HG02759 (cell line): ENCODE data around the gene CPXM2.

Experiments used
- ATAC-seq: cut with Tn5 transposase; IDR thresholded peaks from one replicate; pipeline ENCODE4 v1.9.1; 2021; ENCODE audit warnings: mild to moderate bottlenecking, moderate library complexity; ENCODE audit not compliant: unreplicated experiment

Gene CPXM2

DNA sequence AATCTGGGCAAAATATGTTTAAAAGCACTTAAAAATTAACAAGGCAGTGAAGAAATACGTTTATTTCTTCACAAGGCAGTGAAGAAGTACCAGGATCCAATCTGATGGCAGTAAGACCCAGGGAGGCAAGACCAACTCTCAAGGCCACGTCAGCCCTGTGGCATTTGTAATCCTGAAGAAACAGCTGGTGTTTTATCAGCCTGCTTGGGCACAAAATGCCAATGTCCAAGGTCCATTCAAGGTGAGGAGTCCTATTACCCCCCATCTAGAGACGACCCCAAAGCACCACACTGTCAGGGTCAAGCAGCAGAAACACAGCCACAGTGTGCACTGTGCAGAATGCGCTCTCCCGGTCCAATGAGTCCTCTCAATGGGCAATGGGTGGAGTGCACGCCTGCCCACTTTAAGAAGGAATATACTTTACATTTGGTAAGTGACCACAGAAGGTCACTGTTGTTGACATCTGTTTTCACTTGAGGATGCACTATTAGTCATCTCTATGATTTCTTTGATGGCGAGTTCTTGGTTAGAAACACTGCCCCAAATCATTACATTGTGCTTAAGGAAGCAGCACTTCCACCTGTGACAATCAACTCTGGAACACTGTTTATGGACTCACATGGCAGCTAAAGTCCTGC, 12.8 kb downstream of the CPXM2 start:
- no peak for ATAC-seq

DNA sequence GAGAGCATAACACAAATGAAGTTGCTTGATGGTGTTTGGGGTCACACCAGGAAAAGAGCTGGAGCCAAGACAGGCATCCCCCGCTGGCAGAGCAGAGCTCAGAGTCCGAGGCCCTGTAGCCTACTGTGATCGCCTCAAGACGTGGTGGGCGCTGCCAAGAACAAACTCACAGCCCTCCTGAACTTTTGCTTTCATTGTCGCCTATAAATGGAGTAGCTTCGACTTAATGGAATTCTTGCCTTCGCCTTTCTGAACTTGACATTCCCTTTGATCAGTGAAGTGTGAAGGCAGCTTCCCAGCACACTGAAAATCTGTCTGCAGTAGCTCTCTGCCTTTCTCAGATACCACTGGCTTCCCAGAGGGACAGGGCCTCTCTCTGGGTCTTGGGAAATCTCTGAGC, 21.3 kb downstream of the CPXM2 start:
- no peak for ATAC-seq

DNA sequence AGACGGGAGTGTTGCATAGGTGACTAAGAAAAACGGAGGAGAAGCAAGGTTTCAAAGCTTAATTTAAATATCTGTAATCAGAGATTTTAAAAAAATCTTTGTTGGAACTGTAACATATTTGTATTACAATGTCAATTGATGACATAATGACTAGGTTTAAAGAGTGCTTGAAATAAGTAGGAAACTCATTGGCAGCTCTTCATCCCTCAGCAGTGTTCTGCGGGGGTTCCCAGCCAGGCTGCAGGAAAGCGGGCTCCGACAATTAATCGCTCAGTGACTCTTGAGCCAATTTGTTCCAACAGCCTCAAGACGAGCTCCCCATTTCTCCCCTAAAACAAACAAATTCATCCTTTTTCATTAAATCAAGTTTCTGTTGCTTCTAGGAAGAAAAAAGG, 22.6 kb downstream of the CPXM2 start:
- no peak for ATAC-seq

DNA sequence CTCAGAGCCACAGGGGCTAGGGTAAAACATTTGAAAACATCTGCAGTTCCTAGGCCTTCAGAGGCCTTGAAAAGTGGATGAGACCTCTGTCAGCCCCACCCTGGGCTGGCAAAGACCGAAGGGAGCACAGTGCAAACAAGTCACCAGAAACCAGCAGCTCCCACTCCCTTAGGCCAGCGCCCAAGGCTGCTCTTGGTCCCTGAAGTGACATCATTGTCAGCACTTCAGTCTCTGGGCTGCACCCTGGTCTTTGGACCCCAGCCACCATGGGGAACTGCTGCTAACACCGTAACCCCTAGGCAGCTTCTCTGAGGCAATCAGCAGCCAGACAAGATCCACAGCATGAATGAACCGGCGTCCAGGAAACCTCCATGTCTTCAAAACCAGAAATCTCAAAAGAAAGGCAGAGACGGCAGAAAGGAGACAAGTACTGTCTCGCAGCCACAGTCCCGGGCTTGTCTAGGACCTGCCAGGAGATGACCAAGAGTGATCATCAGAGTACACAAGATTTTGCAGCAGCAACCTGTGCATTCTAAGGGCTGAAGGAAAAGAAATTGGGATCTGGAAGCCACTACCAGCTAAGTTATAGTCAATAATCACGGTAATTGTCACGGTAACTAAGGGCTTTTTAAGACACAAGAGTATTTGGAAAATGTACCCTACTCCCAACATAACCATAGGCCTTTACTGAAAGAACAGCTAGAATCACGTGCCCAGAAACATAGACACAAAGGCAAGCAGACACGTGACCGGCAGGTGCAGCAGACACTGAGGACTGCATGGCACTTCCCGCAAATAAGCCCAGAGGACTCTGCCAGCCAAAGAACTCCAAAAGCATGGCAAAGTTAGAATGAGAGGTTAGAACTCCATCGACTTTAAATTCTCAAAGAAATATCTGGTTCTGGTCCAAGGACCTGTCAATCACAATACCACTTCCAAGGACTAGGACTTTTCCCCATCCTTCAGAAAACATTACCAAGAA, 23.3 kb downstream of the CPXM2 start:
- ATAC-seq: no peak

DNA sequence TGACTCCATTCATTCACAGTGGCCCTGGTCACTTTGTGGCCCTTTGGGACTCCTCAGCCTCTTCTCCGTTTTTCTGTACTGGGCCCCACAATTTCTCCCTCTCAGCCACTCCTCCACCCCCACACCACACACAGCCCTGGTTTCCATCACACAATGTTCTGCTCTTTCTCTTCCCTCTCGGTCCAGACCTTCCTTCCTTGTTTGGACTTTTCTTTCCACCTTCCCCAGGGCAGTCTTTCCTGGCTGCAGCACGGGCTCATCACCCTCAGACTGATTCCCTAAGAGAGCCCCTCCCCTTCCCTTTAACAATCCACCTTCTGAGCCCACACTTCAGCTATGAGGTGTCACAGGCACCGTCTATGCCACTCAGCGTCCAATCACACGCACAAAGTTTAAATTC, 25.7 kb downstream of the CPXM2 start:
- no peak for ATAC-seq

DNA sequence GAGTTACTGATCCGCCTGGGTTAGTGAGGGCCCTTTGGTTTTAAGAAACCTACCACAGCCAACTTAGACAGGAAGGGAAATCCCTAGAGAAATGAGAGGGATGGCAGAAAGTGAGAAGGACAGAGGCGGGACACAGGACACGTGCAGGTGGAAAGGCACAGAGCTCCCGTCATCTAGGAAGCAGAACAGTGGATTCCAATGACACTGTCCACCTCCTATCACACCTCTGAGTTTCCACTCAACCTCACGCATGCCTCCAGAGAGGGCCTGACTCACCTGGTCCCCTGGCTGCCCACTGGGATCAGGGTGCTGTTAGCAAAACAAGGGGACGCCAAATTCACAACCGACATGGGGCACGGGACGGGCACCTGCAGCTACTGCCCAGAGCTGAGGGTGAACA, 26.3 kb downstream of the CPXM2 start:
- ATAC-seq: no peak

DNA sequence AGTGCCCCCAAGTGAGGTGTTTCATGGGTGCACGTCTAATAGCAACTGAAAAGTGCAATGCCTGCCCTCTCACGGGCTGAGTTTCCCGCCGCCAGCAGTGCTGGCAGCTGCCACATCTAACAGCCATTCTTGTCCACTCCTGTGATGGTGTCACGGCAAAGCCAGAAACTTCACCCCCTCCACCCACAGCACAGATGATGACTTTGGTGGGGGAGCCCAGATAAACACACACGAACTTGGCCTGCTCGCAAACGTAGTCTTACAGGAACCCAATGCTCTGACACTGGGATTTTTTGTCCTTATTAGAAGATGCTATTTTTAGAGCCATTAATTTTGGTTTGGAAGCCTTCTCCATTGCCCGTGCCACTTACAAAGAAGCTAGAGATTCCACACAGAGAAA, 26.7 kb downstream of the CPXM2 start:
- no peak for ATAC-seq

DNA sequence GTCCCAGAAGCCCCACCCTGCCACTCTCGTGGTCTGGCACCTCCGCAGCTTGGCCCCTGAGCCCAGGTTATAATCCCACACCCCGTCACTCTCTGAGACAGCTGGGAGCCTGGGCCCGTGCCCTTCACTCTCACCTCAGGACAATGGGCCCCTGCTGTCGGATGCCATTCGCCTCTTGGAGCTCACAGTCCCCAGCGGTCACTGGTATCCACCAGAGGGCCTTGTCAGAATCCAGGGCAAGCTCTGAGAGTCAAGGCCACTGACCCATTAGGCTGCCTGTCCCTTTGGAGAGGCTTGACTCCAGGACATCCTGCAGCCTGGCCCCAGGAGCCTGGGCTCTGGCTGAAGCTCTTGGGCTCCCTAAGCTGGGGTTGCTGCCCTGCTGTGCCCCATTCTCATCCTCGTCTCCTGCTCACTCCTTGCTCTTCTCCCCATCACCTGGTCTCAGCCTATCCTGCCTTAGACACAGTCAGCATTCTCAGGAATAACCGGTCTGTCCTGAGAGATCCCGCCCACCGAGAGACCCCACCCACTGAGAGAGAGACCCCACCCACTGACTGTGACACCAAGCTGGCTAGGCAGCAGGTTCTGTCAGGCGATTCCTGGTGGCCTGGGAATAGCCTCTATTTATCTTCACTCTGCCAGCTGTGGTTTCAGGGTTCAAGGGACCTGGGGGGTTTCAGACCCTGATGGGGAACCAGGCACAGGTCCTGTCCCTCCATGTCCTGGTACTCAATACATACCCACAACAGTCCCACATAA, 27.7 kb downstream of the CPXM2 start:
- no peak for ATAC-seq

DNA sequence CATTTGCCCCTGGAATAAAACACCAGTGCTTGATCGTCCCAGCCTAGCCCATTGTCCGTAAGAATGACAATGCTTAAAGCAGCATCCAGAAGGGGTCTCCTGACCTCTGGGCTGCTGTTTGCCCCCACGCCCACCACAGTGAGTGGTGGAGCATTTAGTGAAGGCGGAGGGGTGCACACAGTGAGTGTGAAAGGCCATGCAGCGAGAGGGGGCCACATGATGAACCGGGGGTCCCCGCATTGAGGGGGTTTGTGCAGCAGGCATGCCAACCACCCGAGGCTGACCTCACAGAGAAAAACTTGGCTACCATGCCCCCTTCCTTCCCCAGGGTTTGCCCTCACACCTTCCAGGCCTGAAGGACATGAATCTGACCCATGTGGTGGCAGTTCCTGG, 28.4 kb downstream of the CPXM2 start:
- ATAC-seq: no peak

DNA sequence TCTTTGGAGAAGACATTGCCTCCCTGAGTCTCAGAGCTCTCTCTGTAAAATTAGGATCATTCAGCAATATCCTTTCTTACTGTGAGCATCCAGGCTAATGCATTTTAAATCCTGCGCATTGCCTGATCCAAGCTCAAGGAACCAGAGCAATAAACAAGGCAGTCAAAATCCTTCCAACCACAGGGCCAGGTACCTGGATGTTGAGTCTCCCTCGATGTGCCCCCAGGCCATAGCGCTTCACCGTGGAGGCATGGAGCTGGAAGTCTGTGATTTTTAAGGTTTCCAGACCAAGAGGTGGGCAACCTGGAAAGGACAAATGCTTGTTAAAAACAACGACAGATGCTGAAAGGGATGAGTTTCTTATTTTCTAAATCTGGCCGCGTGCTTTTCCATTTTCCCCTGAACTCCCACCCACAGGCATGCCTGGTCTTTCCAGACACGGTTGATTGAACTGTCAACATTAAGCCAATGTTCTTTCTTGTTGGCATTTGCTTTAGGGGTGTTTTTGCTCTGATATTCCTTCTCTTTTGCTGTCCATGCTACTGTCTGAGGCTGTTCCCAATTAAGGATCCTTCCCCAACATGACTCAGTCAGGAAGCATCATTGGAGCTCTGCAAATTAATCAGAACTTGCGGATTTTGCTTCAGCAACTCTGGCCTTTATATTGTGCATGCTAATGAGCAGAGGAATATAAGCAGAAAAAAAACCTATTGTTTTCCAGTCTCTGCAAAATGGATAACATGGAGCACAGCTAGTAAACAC, 29.0 kb downstream of the CPXM2 start:
- ATAC-seq: no peak

DNA sequence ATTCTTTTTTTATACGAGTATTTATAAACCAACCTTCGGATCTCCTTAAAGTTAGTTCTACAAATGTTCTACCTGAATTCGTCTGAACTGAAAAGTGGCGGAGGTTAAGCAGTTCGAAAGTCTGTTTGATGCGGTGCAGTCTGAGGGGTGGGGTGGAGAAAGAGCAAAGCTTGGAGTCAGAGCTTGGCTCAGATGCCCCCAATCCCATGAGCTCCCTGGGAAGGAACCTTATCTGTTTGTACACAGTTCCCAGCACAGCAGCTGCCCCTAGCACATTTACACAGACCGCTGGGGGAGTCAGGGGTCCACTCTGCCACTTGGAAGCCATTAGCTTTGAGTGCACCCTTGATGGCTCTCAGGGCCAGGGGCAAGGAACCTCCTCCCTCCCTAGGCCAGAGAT, 30.8 kb downstream of the CPXM2 start:
- no peak for ATAC-seq

DNA sequence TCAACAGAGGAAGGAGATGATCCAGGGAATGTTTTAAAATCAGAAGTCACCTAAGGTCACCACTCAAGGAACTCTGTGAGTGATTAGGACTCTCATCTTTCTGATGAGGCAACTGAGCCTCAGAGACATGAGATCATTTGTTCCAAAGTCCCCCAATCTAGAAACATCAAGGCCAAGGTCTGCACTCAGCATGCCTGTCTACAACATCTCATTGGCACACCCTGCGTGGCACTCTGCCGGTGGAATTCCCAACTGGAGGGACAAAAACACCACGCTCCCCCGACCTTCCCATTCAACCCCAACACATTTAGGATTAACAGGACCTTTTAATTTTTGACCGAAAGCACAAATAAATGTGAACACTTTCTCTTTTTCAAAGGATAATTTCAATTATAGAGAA, 31.4 kb downstream of the CPXM2 start:
- ATAC-seq: no peak

DNA sequence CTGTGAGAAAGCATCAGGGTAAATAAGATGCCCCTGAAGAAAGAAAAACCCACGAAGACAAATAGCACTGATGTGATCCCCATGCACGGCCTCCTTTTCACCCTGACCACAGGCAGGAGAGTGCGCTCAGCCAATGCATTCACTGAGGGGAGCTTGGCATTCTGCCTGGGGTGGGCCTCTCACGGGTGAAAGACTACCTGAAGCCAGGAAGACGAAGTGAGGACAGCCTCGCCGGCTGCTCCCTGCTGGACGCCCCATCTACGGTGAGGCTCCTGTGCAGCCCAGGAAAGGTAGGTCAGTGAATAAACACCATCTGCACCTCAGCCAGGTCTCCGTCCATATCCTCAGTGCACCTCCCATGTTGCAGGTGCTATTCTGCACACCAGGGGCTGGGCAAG, 32.0 kb downstream of the CPXM2 start:
- no peak for ATAC-seq

DNA sequence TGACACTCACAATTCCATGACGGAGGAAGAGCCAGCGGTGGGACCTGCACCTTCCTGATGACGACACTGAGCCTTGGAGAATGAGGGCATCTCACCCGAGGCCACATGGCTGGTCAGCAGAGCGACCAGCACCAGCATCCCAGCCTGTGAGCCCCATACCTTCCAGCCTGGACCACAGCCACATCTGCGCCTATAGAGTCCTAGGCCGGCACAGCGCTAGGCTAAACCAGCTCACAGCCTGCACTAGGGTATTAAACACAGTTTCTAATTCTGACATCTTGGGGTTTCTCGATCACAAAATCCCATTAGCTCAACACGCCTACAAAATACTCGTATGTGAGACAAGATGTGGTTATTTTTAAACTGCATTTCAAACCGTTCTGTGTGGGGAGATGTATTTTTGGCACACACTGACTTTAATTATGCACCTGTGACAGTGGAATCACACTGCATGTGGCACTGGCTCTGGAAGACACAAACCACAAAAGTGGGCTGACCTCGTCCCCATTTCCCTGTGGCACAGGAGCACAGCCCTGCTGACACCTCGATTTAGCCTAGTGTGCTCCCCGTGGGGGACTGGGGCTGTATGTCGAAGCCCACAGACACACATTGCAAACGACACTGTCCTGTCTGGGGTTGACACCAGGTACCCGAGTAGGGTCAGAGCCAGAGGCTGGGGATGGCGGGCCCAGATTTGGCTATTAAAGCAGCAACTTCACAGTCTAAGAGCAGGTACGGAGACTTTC, 32.5 kb downstream of the CPXM2 start:
- ATAC-seq: no peak

DNA sequence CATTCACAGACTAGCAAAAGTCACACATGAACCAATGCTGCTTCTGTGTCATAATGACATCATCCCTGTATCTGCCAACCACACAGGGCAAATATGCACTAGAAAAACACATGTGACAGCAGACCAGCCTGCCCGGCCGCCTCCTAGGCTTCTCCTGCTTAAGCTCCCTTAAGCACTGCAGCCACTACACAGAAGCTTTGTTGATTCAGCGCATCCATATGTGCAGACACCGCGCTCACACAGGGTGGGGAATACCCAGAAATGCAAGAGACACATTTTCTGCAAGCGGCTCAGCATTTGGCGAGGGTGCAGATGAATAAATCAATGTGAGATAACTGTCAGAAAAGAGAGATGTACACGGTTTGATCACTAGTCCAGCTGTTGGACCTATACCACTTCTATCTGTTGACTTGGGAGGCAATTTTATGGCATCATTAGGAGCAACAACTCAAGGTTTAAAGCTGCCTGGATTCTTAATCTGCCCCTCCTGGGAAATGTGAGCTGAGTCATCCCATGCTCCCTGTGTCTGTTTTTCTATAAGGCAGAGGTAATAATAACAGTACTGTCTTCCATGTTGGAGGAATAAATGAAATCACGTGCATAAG, 33.4 kb downstream of the CPXM2 start:
- ATAC-seq: no peak

DNA sequence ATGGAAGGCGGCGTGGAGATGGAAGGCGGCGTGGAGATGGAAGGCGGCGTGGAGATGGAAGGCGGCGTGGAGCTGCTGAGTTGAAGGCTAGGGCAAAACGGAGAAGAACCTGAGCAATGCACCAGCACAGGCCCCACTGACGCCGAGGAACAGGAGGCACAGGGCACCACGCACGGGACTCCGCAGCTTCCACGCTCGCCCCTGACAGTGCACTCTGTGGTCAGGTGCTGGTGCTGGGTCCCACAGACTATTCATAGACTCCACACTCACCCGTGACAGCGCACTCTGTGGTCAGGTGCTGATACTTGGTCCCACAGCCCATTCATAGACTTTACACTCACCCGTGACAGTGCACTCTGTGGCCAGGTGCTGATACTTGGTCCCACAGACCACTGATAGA, 34.0 kb downstream of the CPXM2 start:
- no peak for ATAC-seq

DNA sequence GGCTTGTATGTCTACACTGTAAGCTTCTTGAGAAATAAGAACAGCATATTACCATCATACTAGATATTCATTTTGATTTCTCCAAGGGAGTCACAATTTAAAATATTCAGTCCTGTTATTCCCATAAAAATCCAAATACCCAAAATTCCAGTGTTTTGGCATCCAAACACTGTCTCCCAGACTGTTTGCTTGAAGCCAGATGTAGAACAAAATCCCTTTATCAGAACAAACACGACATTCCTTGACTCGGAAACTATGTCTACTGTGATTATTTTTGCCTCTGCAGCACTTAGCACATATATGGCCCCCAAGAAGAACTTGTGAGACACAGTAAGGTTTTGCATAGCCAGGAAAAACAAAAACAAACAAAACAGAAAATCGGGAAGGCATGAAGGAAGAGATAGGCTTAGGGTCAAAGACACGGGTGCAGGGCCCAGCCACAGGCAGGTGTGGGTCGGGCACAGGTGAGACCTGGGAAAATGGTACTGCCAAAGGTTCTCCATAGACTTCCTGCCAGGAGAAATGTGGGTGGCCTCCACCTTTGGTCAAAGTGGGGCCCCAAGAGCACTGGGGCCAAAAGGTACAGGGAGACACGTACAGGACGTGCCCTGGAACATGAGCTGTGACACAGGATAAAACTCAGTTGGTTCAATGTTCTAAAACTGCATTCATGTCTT, 36.5 kb downstream of the CPXM2 start:
- no peak for ATAC-seq

DNA sequence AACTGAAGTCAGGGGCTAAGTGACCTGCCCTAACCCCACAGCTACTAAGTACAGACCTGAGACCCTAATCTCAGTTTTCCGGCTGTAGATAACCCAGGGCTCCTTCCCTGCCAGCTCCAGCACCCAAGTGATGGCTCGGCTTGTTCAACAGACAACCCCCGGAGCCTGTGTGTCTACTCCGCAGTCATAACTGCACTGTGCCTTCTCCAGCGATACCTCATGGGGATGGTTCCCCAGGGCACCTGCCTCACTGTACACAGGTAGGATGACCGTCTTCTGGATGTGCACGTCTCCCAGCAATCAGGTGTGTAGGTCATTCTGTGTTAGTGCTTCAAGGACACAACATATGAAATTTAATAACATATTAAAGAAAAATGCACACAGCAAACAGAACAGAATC, 37.1 kb downstream of the CPXM2 start:
- no peak for ATAC-seq

DNA sequence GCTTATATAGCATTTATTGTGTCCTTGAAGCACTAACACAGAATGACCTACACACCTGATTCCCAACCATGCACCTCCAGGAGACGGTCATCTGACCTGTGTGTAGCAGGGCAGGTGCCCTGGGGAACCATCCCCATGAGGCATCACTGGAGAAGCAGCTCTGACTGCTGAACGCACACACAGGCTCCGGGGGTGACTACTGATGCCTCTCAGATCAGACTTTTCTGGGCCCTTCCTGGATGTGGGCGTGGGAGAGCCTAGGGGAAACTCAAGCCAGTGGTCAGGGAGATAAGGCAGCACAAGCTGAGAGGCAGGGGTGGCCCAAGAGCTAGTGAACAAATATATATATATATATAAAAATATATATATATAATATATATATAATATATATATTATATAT, 37.6 kb downstream of the CPXM2 start:
- ATAC-seq: no peak
